ENCODE data around the gene COMMD6. TPM values are rescaled to one million over a fixed set of nuclear protein-coding genes. Genes with fewer than 3 reads are reported as not detected.

COMMD6 gene
- 12.5 and 19.9 TPM in 2 replicates for total RNA-seq

DNA sequence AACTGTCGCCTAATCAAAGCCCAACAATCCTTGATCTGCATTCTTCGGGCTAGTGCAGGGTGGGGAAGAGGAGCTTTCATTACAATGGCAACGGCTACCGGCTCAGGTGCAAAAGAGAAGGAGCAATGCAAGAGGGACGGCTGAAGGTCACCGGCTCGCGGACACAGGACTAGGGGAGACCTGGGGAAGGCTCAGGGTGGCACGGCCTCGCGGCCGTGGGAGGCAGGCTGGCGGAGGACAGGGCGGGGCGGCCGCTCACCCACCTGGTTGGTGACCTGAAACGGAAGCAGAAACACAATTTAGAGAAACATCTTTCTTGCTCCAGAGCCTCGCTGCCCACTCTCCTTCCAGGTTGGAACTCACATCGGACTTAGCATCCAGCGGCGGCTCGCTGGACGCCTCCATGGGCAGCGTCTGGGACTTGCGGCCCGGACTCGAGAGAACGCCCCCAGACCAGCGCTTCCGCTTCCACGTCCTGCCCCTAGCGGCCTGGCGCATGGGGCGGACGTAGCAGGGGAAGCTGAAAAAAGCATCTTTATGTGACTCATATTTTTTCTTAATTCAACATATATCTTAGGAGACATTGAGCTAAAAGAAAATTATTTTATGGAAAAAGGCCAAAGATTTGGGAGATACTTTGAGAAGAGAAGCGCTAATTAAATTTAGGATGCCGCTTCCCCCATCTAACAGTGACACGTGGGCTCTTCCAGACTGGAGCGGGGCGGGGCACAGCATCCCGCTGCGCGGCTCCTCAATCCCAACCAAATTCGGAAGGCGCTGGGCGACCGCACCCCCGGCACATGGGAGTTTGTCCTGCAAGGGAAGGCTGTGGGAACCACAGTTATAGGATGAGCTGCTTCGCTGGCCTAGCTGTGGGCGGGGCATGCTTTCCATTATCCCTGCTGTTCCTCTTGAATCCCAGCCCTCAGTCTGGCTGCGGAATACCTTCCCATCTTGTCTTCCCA lies at the start of gene COMMD6:
COMMD6 (minus strand) TSS at position 441 of the 965 bp plus-strand sequence; CDS start at position 405, 36 bp downstream.

DNA sequence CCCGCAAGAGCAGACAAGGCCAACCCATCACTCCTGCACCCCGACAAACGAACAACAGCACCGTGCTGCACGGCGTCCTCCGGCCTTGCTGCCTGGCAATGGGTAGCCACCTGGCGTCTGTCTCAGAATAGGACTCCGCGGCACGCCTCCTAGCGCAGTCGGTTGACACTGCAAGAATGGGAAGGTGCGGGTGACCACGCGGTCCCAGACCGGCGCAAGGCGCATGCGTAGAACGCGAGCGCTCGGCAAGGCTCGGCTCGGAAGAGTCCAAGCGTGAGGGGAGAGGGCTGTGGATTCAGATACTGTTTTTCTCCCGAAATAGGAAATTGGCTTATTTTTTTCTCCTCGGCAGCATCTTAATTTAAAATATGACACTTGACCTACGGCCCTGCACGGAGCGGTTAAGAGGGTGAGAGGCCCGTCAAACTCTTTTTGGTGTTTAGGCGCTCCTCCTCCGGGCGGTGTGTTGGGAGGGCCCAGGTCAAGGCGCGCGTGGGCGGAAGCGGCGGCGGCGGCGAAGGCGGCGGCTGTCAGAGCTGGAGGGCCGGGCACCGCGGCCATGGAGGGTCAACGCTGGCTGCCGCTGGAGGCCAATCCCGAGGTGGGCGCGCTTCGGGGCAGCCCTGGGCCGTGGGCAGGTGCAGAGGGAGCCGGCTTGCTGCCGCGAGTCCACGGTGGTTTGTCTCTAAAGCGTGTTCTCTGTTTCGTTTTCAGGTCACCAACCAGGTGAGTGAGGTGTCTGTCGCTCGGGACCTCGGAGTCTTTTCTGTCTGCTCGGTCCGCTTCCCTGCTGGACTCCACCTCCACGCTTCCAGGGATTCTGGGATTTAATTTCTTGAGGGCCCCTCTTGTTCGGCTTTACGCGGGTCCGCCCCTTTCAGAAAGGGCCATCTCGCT lies 11.9 kb upstream of the COMMD6 start, which contains the start of gene UCHL3:
UCHL3 (plus strand) TSS at position 530 of the 897 bp plus-strand sequence; CDS start at position 560, 30 bp downstream.

DNA sequence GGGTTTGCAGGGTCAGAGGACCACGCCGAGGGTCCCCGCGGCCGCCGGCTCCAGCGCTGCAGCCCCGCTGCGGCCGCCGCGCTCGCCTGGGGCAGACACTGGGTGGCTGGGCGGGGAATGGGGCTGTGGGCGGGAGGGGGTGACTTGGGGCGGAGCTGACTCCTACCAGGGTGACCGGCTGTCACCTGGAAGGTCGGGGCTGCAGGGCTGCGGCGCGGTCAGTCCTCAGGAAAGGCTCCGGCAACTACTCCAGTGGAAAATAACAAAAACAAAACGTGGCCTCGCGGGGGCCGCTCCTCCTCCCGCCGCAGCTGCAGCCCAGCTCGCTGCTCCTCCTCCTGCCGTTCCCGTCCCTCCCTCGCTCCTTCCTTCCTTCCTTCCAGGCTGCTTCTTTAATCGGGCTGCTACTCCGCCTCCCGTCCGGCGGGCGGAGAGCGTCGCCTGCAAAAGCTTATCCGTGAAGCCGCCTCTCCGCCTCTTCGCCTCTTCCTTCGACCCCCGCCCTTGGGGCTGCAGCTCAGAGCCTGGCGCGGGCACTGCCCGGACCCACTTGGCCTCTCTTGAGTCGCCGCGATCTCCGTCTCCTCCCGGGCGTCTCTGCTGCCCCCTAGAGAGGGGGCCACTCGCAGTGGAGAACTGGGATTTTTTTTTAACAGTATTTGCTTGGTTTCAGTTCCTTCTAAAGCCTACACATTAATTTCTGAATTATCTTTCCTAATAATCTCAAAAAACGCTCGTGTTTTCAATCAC lies 55.4 kb downstream of the COMMD6 start, which contains the start of gene TBC1D4:
TBC1D4 (minus strand) TSS at position 100 of the 750 bp plus-strand sequence. CDS start 402 bp downstream, outside the sequence.

Other genes with a start within 250 kb of the COMMD6 start
- 35.2 and 43.0 TPM in 2 replicates for gene TBC1D4, start 55.7 kb downstream of the COMMD6 start, total RNA-seq
- 10.7 and 18.8 TPM in 2 replicates for gene UCHL3, start 11.9 kb upstream of the COMMD6 start, total RNA-seq
- gene LMO7, start 98.5 kb upstream of the COMMD6 start, total RNA-seq: 247 and 289 TPM in 2 replicates